HG03060 (cell line): Measurements from ENCODE around the gene MCF2L2.
"Not testable (repeated sequence)": the region's sequence is repeated elsewhere in the genome, so short reads cannot be mapped to it uniquely, and the experiment has no call there.

Source experiments
- ATAC-seq: cut with Tn5 transposase; IDR thresholded peaks from one replicate; pipeline ENCODE4 v1.9.1; 2021; ENCODE audit warnings: low read depth, moderate number of reproducible peaks; ENCODE audit not compliant: unreplicated experiment

Gene MCF2L2

GRCh38 chr3:183446838-183447205, 18.4 kb upstream of the MCF2L2 start:
- no peak for ATAC-seq

DNA sequence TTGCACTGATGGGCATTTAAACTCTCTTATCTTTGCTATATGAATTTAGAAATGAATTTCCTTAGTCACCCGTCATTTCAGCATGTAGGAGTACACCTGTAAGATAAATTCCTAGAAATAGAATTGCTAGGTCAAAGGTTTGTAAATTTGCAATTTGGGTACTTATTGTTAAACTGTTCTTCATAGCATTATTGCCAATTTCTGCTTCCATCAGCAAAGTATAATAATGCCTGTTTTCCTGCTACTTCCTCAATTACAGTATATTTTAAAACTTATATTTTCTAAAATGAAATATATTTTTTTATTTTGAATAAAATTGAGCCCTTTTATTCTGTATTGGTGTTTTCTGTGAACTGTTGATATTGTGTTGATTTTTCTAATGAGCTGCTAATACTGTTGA, 16.3 kb upstream of the MCF2L2 start:
- ATAC-seq, result no peak

- ATAC-seq, result no peak
Observed at GRCh38 chr3:183443395-183444385, 15.3 kb upstream of the MCF2L2 start.

DNA sequence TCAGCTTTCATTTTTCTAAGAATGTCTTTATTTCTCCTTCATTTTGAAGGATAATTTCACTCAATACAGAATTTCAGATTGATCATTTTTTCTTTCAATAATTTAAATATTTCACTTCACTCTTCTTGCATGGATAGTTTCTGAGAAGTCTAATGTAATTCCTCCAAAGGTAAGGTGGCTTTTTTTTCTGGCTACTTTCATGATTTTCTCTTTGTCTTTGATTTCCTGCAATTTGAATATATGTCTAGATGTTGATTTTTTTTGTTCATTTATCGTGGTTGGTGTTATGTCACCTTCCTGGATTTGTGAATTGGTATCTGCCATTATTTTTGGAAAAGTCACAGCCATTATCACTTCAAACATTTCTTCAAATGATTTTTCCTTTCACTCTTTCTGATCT, 14.6 kb upstream of the MCF2L2 start:
- ATAC-seq, result no peak

- not testable (repeated sequence) for ATAC-seq
Observed at GRCh38 chr3:183440521-183440920, 12.1 kb upstream of the MCF2L2 start.

GRCh38 chr3:183439515-183439914, 11.1 kb upstream of the MCF2L2 start:
- ATAC-seq, result no peak

DNA sequence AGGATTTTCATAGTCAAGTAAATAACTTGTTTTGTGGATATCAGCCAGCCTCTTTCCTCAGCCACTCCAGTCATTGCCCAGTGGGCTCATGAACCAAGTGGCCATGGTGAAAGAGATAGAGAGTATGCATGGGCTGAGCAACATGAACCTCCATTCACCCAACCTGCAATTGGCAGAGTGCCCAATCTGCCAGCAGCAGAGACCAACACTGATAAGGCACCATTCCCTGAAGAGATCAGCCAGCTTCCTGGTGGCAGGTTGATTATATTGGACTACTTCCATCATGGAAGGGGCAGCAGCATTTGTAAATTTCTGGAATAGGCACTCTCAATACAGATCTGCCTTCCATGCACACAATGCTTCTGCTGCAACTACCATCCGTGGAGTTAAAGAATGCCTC, 10.3 kb upstream of the MCF2L2 start:
- no peak for ATAC-seq

GRCh38 chr3:183437666-183438564, 9.5 kb upstream of the MCF2L2 start:
- ATAC-seq, result no peak

DNA sequence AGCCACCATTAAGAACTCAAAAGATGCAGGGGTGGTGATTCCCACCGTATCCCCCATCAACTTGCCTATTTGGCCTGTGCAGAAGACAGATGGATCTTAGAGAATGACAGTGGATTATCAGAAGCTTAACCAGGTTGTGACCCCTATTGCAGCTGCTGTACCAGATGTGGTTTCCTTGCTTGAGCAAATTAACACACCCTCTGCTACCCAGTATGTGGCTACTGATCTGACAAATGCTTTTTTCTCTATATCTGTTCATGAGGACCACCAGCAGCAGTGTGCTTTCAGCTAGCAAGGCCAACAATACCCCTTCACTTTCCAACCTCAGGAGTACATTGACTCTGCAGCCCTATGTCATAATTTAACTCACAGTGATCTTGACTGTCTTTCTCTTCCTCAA, 8.6 kb upstream of the MCF2L2 start:
- ATAC-seq, result no peak

- ATAC-seq, result peak; percentile 70
Observed at GRCh38 chr3:183435661-183436060, 7.2 kb upstream of the MCF2L2 start.

DNA sequence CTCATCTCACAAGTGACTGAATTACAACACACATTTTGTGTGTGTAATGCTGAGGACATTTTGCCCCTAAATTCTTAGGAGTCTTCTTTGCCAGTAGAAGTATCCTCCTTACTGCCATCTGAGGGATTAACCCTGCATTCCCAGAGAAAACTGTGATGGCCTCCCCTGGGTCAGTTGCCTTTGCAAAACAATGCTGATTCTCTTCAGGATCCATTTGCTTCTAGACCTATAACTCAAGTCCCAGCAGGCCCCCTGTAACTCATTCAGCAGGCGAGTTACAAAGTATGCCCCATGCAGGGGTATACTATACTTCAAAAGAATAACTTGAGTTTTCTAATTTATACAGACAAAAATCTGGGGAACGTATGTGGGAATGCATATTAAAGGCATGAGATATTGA, 6.6 kb upstream of the MCF2L2 start:
- no peak for ATAC-seq

- no peak for ATAC-seq
Observed at GRCh38 chr3:183434503-183434902, 6.1 kb upstream of the MCF2L2 start.

- ATAC-seq, result no peak
Observed at GRCh38 chr3:183430325-183430957, 2.0 kb upstream of the MCF2L2 start.

DNA sequence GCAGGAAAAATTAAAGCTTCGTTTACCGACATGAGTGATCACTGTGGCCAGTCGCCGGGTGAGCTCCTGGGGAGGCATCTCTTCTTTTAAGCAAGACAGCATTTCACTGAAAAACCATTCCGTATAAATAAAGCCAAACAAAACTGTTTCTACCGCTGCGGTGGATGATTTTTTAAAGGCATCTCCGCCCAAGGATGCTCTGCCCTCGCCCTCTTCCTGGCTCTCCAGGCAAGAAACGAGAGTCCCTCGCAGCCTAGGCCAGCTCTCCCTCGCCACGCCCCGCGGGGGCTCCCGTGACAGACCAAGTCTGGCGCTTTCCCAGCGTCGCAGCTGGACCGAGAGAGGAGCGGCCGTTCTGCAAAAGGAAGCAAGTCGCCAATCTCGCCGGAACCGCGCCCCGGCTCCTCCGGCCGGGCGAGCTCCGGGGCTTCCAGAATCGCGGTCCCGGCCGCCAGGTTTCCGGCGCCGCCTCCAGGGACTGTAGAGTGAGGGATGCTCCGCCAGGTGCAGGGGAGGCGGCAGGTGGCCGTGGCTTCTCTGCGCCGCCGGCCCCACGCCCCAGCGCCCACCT, 458 bp downstream of the MCF2L2 start:
- ATAC-seq, result no peak

GRCh38 chr3:183427196-183427875, 1.1 kb downstream of the MCF2L2 start:
- no peak for ATAC-seq

- ATAC-seq, result not testable (repeated sequence)
Observed at GRCh38 chr3:183418807-183419206, 9.6 kb downstream of the MCF2L2 start.

DNA sequence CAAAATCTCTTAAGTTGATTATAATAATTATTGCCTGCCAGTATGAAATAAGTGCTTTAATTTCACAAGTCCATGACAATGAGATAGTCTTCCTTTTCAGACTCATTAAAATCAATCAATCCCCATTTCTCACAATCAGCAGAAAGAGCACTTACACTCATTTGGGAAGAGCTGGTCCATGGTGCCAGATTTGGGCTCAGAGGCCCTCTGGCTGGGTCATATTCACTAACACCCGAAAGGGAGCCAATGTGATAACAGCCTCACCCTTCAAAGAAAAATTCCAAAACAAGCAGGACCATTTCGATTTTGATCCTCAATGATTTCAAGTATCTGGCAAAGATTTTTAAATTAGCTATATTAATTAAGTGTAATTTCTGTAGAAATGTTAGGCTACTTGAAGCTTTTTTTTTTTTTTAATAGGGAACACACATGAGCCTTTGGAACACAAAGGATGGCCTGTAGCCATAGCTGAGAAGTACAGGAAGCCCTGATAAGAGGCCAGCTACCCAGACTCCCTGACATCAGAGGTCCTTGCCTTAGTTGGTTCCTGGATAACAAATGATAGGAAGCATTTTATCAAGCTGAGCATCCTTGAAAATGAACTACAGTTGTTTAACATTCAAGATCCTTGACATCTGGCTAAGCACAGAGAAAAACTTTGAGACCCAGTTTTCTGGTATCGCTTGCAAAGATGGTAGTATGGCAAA, 17.1 kb downstream of the MCF2L2 start:
- ATAC-seq, result no peak

GRCh38 chr3:183410759-183411158, 17.7 kb downstream of the MCF2L2 start:
- no peak for ATAC-seq

- ATAC-seq, result no peak
Observed at GRCh38 chr3:183410280-183410679, 18.1 kb downstream of the MCF2L2 start.
